MG63 (cell line): Measurements from ENCODE around the gene FDPS. TPM values are rescaled to one million over a fixed set of nuclear protein-coding genes. Genes with fewer than 3 reads are reported as not detected.

Experiments
- total RNA-seq: library from RNA; depleted of rRNA; stranded (reverse); fragments of >200 nt; shearing (Covaris generic); gene quantifications from 2 replicates; pipeline ENCODE4 v1.2.3, GENCODE V29; 2014; ENCODE audit warnings: low replicate concordance; rRNA removed

FDPS gene
- total RNA-seq, 1 experiment from 2014 or later, result 286 TPM

Other genes with a start within 250 kb of the FDPS start
- 12.0 and 13.0 TPM in 2 replicates for gene EFNA4, start 245.1 kb upstream of the FDPS start, total RNA-seq
- gene EFNA3, start 230.0 kb upstream of the FDPS start, total RNA-seq, result 0.64 and 3.0 TPM in 2 replicates
- 0.37 and 4.1 TPM in 2 replicates for gene EFNA1, start 181.0 kb upstream of the FDPS start, total RNA-seq
- gene SLC50A1, start 173.0 kb upstream of the FDPS start, total RNA-seq, result 25.9 and 56.9 TPM in 2 replicates
- 48.9 TPM in 1 of 2 replicates, not detected in the other for gene DPM3, start 168.3 kb upstream of the FDPS start, total RNA-seq
- 220 and 236 TPM in 2 replicates for gene KRTCAP2, start 135.6 kb upstream of the FDPS start, total RNA-seq
- gene TRIM46, start 135.0 kb upstream of the FDPS start, total RNA-seq, result not detected in 2 replicates
- gene THBS3, start 101.0 kb upstream of the FDPS start, total RNA-seq, result 9.1 and 11.0 TPM in 2 replicates
- gene MTX1, start 100.2 kb upstream of the FDPS start, total RNA-seq, result 97.2 and 100 TPM in 2 replicates
- gene ENTREP3, start 53.4 kb upstream of the FDPS start, total RNA-seq, result 7.7 and 9.2 TPM in 2 replicates
- gene SCAMP3, start 46.5 kb upstream of the FDPS start, total RNA-seq, result 116 TPM in 2 replicates
- 21.8 and 28.3 TPM in 2 replicates for gene CLK2, start 35.4 kb upstream of the FDPS start, total RNA-seq
- gene HCN3, start 31.4 kb upstream of the FDPS start, total RNA-seq, result 0.10 and 1.2 TPM in 2 replicates
- gene PKLR, start 7.4 kb upstream of the FDPS start, total RNA-seq, result not detected in 2 replicates
- gene RUSC1, start 12.0 kb downstream of the FDPS start, total RNA-seq, result 22.9 and 27.0 TPM in 2 replicates